ENCODE data around the gene CCDC186. TPM values are rescaled to one million over a fixed set of nuclear protein-coding genes. Genes with fewer than 3 reads are reported as not detected.

CCDC186 gene
- total and polyA plus RNA-seq, 7 donors, result 1.9 to 16.5 (median 10.5) TPM

DNA sequence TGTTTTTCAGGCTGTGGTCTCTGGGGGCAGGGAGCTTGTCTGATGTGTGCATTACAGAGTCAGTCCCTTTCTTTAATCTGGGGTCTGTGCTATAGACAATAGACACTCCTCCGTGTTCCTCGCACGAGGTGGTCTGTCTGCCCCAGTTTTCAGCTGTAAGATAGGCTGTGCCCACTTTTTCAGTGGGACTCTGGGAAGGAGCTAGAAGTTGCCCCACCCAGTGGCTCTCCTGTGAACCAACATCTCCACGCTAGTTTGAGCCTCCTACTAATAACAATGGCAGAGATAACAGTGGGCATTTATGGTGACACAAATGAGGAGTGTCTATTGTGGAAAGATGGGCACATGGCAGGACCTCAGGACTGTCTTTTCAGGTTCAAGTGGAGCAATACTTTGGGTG lies 86.3 kb downstream of the CCDC186 start:
- no peak overlapping the region for H3K4me3 ChIP-seq
- TF ChIP-seq, protein P1, sequence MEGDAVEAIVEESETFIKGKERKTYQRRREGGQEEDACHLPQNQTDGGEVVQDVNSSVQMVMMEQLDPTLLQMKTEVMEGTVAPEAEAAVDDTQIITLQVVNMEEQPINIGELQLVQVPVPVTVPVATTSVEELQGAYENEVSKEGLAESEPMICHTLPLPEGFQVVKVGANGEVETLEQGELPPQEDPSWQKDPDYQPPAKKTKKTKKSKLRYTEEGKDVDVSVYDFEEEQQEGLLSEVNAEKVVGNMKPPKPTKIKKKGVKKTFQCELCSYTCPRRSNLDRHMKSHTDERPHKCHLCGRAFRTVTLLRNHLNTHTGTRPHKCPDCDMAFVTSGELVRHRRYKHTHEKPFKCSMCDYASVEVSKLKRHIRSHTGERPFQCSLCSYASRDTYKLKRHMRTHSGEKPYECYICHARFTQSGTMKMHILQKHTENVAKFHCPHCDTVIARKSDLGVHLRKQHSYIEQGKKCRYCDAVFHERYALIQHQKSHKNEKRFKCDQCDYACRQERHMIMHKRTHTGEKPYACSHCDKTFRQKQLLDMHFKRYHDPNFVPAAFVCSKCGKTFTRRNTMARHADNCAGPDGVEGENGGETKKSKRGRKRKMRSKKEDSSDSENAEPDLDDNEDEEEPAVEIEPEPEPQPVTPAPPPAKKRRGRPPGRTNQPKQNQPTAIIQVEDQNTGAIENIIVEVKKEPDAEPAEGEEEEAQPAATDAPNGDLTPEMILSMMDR (IDR thresholded peaks at IDR 0.05), result no peak
- DNase-seq (no peak), ATAC-seq (no peak)
- H3K36me3 ChIP-seq (ENCODE audit: insufficient read depth in 1 of 2, low read depth in 1 of 2), result no peaks in the 10 kb centered on the region
- no peak overlapping the region for H3K27ac ChIP-seq
- intact Hi-C loops (cut with DNase I), result no loop called here
- no peaks in the 10 kb centered on the region for H3K4me1 ChIP-seq
- no peaks in the 10 kb centered on the region for H3K27me3 ChIP-seq (ENCODE audit: insufficient read depth in 3 of 3, low read length in 2 of 3)
- no peaks in the 10 kb centered on the region for H3K9me3 ChIP-seq
- WGBS, 3 donors, result 75 to 83% (median 79%) methylated on average over 4 of the region's 4 CpGs

DNA sequence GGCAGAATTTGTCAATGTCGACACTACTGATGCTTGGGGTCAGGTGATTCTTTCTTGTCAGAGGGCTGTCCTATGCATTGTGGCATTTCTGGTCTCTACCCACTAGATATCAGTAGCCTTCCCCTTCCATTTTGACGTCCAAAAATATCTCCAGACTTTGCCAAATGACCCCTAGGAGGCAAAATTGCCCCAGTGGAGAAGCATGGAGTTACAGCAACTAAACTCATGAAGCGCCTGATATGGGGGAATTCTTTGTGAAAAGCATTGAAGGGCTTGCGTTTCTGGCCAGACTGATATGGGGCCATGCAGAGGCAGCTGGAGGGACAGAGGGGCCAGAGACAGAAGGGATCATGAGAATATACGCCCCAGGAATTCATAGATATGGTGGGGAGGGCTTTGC lies 86.7 kb downstream of the CCDC186 start:
- TF ChIP-seq, protein P1 (IDR thresholded peaks at IDR 0.05), result no peak
- no peaks in the 10 kb centered on the region for H3K9me3 ChIP-seq
- H3K4me3 ChIP-seq, result no peak overlapping the region
- no peak for DNase-seq
- intact Hi-C loops (cut with DNase I), result no loop called here
- no peaks in the 10 kb centered on the region for H3K27me3 ChIP-seq (ENCODE audit: insufficient read depth in 3 of 3, low read length in 2 of 3)
- no peaks in the 10 kb centered on the region for H3K4me1 ChIP-seq
- H3K27ac ChIP-seq, result no peak overlapping the region
- no peaks in the 10 kb centered on the region for H3K36me3 ChIP-seq (ENCODE audit: insufficient read depth in 1 of 2, low read depth in 1 of 2)
- 73 to 79% (median 74%) methylated on average over 5 of the region's 5 CpGs for WGBS, 3 donors
- ATAC-seq, result no peak

DNA sequence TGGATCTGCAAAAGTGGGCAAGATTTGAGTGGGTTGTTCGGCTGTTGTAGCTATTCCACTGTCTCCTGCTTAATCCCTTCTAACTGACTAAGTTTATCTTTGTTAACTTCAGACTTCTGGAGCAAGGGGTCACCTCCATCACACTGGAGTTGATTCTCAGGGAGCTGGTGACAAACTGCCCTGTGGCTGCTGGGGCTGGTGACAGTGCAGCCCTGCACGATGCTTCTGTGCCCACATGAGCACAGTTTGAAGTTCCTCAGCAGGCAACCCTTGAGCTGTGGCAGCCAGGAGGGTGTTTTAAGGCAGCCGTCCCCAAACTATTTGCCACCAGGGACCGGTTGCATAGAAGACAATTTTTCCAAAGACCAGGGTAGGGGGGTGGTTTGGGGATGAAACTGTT lies 89.8 kb downstream of the CCDC186 start:
- TF ChIP-seq, protein P1 (IDR thresholded peaks at IDR 0.05), result no peak
- Histone ChIP-seq H3K36me3 (ENCODE audit: insufficient read depth in 1 of 2, low read depth in 1 of 2) (no peaks in the 10 kb centered on the region), H3K27ac (no peak overlapping the region), H3K4me3 (no peak overlapping the region), H3K4me1 (no peaks in the 10 kb centered on the region), H3K9me3 (no peaks in the 10 kb centered on the region), H3K27me3 (ENCODE audit: insufficient read depth in 3 of 3, low read length in 2 of 3) (no peaks in the 10 kb centered on the region)
- 79 to 86% (median 82%) methylated on average over 4 of the region's 4 CpGs for WGBS, 3 donors
- intact Hi-C loops (cut with DNase I), result no loop called here
- DNase-seq (no peak), ATAC-seq (no peak)

DNA sequence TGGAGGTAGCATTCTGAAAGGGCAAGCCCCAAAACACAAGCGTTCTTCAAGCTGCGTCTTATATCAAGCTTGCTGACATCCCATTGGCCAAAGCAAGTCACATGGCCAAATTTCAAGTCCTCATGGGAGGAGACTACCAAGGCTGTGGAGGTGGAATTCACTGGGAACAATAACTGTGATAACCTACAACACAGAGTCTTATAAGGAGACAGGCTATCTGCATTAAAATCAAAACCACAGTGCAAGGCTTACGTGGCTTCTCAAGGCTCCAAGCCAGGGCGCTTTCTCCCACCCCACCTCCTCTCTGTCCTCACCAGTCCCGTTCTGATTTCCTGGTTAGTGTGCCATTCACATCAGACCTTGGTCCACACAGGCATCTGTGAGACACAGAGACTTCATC lies 91.0 kb downstream of the CCDC186 start:
- H3K27ac ChIP-seq, result no peak overlapping the region
- intact Hi-C loops (cut with DNase I), result no loop called here
- H3K36me3 ChIP-seq (ENCODE audit: insufficient read depth in 1 of 2, low read depth in 1 of 2), result no peaks in the 10 kb centered on the region
- WGBS, 3 donors, result 84 to 87% (median 85%) methylated on average over 5 of the region's 5 CpGs
- H3K4me3 ChIP-seq, result no peak overlapping the region
- H3K4me1 ChIP-seq, result no peaks in the 10 kb centered on the region
- DNase-seq (no peak), ATAC-seq (no peak)
- H3K9me3 ChIP-seq, result no peaks in the 10 kb centered on the region
- TF ChIP-seq, protein P1 (IDR thresholded peaks at IDR 0.05), result no peak
- H3K27me3 ChIP-seq (ENCODE audit: insufficient read depth in 3 of 3, low read length in 2 of 3), result no peaks in the 10 kb centered on the region

DNA sequence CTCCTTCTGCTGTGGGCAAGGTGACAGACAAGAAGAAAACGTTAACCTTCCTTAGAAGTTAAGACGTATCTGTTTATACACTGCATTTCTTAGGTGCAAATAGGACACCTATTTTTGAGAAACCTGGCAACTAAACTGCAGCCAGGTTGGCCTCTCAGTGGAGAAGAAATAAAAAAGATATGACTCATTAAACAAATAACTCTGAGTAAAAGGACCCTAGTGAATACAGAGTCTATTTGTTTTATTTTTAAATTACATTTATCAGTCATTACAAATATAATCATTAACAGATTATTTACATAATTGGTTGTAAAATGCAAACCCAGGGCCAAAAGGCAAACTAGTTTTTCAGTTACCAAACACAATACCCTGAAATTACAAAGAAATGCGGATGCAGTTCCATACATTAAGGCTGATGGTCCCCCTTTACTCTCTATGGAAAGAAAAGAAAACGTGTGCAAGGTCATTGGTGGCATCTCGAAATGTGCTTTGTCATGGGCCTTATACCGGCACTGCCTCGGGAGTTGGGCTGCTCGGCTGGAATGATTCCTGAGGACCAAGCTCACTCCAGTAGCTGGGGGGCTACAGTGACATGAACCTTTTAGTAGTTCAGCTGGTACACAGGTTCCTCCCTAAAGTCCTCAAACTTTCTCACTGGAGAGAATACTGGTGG lies 92.0 kb downstream of the CCDC186 start:
- ATAC-seq (no peak), DNase-seq (no peak)
- TF ChIP-seq, protein P1 (IDR thresholded peaks at IDR 0.05), result no peak
- WGBS, 3 donors, result 83 to 87% (median 86%) methylated on average over 8 of the region's 8 CpGs
- no peaks in the 10 kb centered on the region for H3K9me3 ChIP-seq
- no peaks in the 10 kb centered on the region for H3K36me3 ChIP-seq (ENCODE audit: insufficient read depth in 1 of 2, low read depth in 1 of 2)
- no peaks in the 10 kb centered on the region for H3K4me1 ChIP-seq
- intact Hi-C loops (cut with DNase I), result no loop called here
- H3K27me3 ChIP-seq (ENCODE audit: insufficient read depth in 3 of 3, low read length in 2 of 3), result no peaks in the 10 kb centered on the region
- no peak overlapping the region for H3K4me3 ChIP-seq
- no peak overlapping the region for H3K27ac ChIP-seq

Data from psoas muscle (tissue), 8 donors.